Measurements from ENCODE around the gene AK2. TPM values are rescaled to one million over a fixed set of nuclear protein-coding genes. Genes with fewer than 3 reads are reported as not detected.

Gene AK2
- total and polyA plus RNA-seq, 2 donors (not counting 3 experiments of a cell fraction or from before 2014, with no cell fraction given) = 107 to 134 TPM

DNA sequence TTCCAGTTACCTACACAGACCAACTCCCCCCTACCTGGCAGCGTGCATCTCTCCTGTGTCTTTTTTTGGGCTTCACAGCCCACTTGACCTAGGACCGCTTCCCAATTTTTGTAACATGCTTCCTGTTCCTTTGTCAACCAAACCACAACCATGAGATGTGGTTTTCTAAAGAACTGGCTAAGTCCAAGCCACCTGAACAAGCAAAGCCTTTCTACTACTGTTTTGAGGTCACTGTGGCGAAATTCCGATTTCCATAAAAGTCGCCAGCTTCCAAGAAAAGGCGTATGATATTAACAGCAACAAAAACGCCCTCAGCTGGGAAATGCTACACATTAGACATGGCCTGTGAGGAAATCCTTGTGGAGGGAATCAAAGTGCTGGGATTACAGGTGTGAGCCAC is 12.7 kb upstream of the AK2 start:
- Histone ChIP-seq H3K27me3 (ENCODE audit: control insufficient read depth in 2 of 2, insufficient read depth in 2 of 2, low read length in 2 of 2) (no peaks in the 10 kb centered on the region), H4K20me1 (replicated peaks; ENCODE audit: control insufficient read depth, extremely low read depth, insufficient read depth, low read length) (no peaks in the 10 kb centered on the region), H3K9ac (replicated peaks; ENCODE audit: extremely low read depth, insufficient read depth, low read length) (no peak overlapping the region), H3K4me3 (replicated peaks in 1 of 3; ENCODE audit: insufficient read depth in 1 of 3, low read depth in 1 of 3, low read length in 3 of 3) (no peak overlapping the region), H3K9me3 (replicated peaks; ENCODE audit: control insufficient read depth, insufficient read depth, low read length) (no peaks in the 10 kb centered on the region), H3K27ac (ENCODE audit: insufficient read depth, low read depth, low read length) (no peak overlapping the region), H3K4me1 (ENCODE audit: control insufficient read depth, extremely low read depth, insufficient read depth, low read length) (peaks cover 2% of the 10 kb centered on the region), H2AFZ (ENCODE audit: low read depth, low read length) (no peak overlapping the region), H3K9me1 (replicated peaks; ENCODE audit: control insufficient read depth, extremely low read depth, insufficient read depth, low read length) (no peaks in the 10 kb centered on the region), H3K36me3 (ENCODE audit: control insufficient read depth in 2 of 2, extremely low read depth in 1 of 2, insufficient read depth in 2 of 2, low read length in 2 of 2) (no peaks in the 10 kb centered on the region), H3K4me2 (ENCODE audit: insufficient read depth, low read length) (no peak overlapping the region), H3K79me2 (ENCODE audit: control insufficient read depth, insufficient read depth, low read length) (no peaks in the 10 kb centered on the region)
- TF ChIP-seq MYC (IDR thresholded peaks at IDR 0.05; ENCODE audit: low read depth, low read length) (no peak), POLR2AphosphoS5 (IDR thresholded peaks at IDR 0.05; ENCODE audit: insufficient read depth, low read depth, low read length) (no peak), EZH2 (IDR thresholded peaks at IDR 0.05; ENCODE audit: borderline replicate concordance, low read depth, low read length, severe bottlenecking) (no peak), FOS (IDR thresholded peaks at IDR 0.05; ENCODE audit: borderline replicate concordance, insufficient read depth, low read length) (no peak), POLR2A (IDR thresholded peaks at IDR 0.05; ENCODE audit: low read depth, low read length) (no peak), CTCF (IDR thresholded peaks at IDR 0.05; ENCODE audit: extremely low read depth in 1 of 2, insufficient read depth in 1 of 2, low read depth in 1 of 2, low read length in 2 of 2) (no peak), GATA2 (IDR thresholded peaks at IDR 0.05; ENCODE audit: insufficient read depth, insufficient read length, low read depth, low read length) (no peak), JUN (IDR thresholded peaks at IDR 0.05; ENCODE audit: borderline replicate concordance, insufficient read depth, insufficient read length, low read depth) (no peak), MAX (IDR thresholded peaks at IDR 0.05; ENCODE audit: insufficient read depth, insufficient read length) (no peak)
- FAIRE-seq (no peak), DNase-seq (ENCODE audit: low read depth, low spot score) (no peak)
- ChIA-PET CTCF (interaction anchor here (0.9 to 1.1 kb wide), 2 partner anchors 116 to 172 kb away, joined by 3 read pairs; no protein-coding TSS in a partner anchor), POLR2A (interaction anchor here (0.5 kb wide), 1 partner anchor 212 kb away, joined by 4 read pairs; no protein-coding TSS in a partner anchor)
- intact Hi-C loops (cut with micrococcal nuclease) = no loop called here
- BruUV-seq (replicated peaks) = no TSS peak
- dilution Hi-C loops (cut with MboI; ENCODE audit: extremely low pct_ligation_motif_present, low sequenced_read_pairs) = no loop called here
